ENCODE results near the gene ERC2. TPM values are rescaled to one million over a fixed set of nuclear protein-coding genes. Genes with fewer than 3 reads are reported as not detected.

The ERC2 gene
- total and polyA plus RNA-seq, 7 donors: 0.52 to 5.7 (median 1.2) TPM; not detected in 2

GRCh38 chr3:55815262-55815661 is 653.0 kb downstream of the ERC2 start:
- WGBS, 2 donors: 81 to 87% methylated on average over 6 of the region's 6 CpGs
- DNase-seq: no peak
- no peak overlapping the region for H3K4me3 ChIP-seq
- no peaks in the 10 kb centered on the region for H3K9me3 ChIP-seq
- no peaks in the 10 kb centered on the region for H3K36me3 ChIP-seq
- peaks cover 0 to 10% (median 0%) of the 10 kb centered on the region in 4 donors for H3K4me1 ChIP-seq
- intact Hi-C loops (cut with DNase I): no loop called here
- no peak overlapping the region for H3K27ac ChIP-seq
- TF ChIP-seq EP300 (IDR thresholded peaks at IDR 0.05) (no peak), CTCF (IDR thresholded peaks at IDR 0.05) (no peak), POLR2A (IDR thresholded peaks at IDR 0.05) (no peak), POLR2AphosphoS5 (IDR thresholded peaks at IDR 0.05) (no peak)
- no peaks in the 10 kb centered on the region for H3K27me3 ChIP-seq

- H3K4me1 ChIP-seq: peaks cover 0 to 10% (median 0%) of the 10 kb centered on the region in 4 donors
- 66 to 70% methylated on average over 3 of the region's 3 CpGs for WGBS, 2 donors
- no peak overlapping the region for H3K4me3 ChIP-seq
- no peak overlapping the region for H3K27ac ChIP-seq
- no peak for DNase-seq
- intact Hi-C loops (cut with DNase I): no loop called here
- H3K36me3 ChIP-seq: no peaks in the 10 kb centered on the region
- no peaks in the 10 kb centered on the region for H3K9me3 ChIP-seq
- no peaks in the 10 kb centered on the region for H3K27me3 ChIP-seq
- TF ChIP-seq POLR2AphosphoS5 (IDR thresholded peaks at IDR 0.05) (no peak), POLR2A (IDR thresholded peaks at IDR 0.05) (no peak), EP300 (IDR thresholded peaks at IDR 0.05) (no peak), CTCF (IDR thresholded peaks at IDR 0.05) (no peak)
These were observed 654.8 kb downstream of the ERC2 start for GRCh38 chr3:55813268-55814097.

DNA sequence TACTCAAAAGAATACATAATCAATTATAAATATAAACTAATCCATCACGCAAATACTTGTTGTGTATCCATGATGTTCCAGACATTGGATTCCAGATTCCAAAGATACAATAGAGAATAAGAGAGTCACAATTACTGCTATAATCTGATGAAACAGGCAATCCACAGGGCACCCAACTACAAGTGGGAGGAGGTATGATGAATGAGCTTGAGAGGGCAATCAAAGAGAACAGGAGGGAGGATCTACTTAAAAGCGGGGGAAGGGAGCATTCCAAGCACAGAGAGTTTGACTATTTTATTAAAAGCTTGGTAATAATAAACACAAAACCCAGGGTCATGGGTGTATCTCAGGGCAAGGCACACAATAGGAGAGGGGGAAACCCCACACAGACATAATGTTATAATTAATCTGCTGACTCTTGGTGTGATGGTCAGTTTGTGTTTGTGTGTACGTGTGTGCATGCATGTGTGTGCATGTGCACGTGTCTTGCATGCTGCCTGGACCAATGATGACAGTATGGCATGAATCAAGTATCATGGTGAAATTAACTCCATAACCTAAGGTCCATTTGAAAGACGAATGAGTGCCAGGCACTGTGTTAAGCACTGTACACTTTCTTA is 655.8 kb downstream of the ERC2 start:
- 83 to 87% methylated on average over 5 of the region's 5 CpGs for WGBS, 2 donors
- H3K4me1 ChIP-seq: peaks cover 0 to 10% (median 0%) of the 10 kb centered on the region in 4 donors
- H3K4me3 ChIP-seq: no peak overlapping the region
- no peak for DNase-seq
- no peaks in the 10 kb centered on the region for H3K36me3 ChIP-seq
- no peaks in the 10 kb centered on the region for H3K27me3 ChIP-seq
- intact Hi-C loops (cut with DNase I): no loop called here
- TF ChIP-seq CTCF (IDR thresholded peaks at IDR 0.05) (no peak), EP300 (IDR thresholded peaks at IDR 0.05) (no peak), POLR2A (IDR thresholded peaks at IDR 0.05) (no peak), POLR2AphosphoS5 (IDR thresholded peaks at IDR 0.05) (no peak)
- no peak overlapping the region for H3K27ac ChIP-seq
- H3K9me3 ChIP-seq: no peaks in the 10 kb centered on the region

DNA sequence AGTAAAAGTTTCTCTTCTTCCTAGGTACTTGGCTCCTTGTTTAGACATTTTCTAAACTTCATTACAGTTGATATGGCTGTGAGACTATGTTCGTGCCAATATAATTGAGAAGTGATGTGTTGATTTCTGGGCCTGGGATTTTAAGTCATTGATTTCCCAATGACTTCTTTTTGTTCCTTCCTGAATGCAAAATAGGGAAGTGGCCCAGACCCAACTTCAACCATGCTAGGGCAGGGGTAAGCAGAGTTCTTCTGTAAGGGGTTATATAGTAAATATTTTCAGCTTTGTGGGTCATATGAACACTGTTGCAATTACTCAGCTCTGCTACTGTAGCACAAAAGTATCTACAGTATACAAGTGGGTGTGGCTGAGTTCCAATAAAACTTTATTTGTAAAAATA is 661.1 kb downstream of the ERC2 start:
- DNase-seq: no peak
- H3K36me3 ChIP-seq: no peaks in the 10 kb centered on the region
- H3K27ac ChIP-seq: no peak overlapping the region
- H3K9me3 ChIP-seq: no peaks in the 10 kb centered on the region
- H3K4me1 ChIP-seq: no peaks in the 10 kb centered on the region
- no peaks in the 10 kb centered on the region for H3K27me3 ChIP-seq
- intact Hi-C loops (cut with DNase I): no loop called here
- H3K4me3 ChIP-seq: no peak overlapping the region
- no peak for TF ChIP-seq POLR2AphosphoS5 (IDR thresholded peaks at IDR 0.05)
- WGBS, 2 donors: 91 to 95% methylated on average over 1 of the region's 1 CpG

- Histone ChIP-seq H3K4me1 (no peaks in the 10 kb centered on the region), H3K27ac (no peak overlapping the region), H3K27me3 (no peaks in the 10 kb centered on the region), H3K4me3 (no peak overlapping the region), H3K36me3 (no peaks in the 10 kb centered on the region), H3K9me3 (no peaks in the 10 kb centered on the region)
- DNase-seq: no peak
- intact Hi-C loops (cut with DNase I): no loop called here
- no peak for TF ChIP-seq POLR2A (IDR thresholded peaks at IDR 0.05)
- no peak for TF ChIP-seq CTCF (IDR thresholded peaks at IDR 0.05)
- TF ChIP-seq POLR2AphosphoS5 (IDR thresholded peaks at IDR 0.05): no peak
- TF ChIP-seq EP300 (IDR thresholded peaks at IDR 0.05): no peak
- WGBS, 2 donors: 91 to 92% methylated on average over 2 of the region's 2 CpGs
These were observed 663.1 kb downstream of the ERC2 start for GRCh38 chr3:55805169-55805568.
